CD4-positive, CD25-positive, alpha-beta regulatory T cell (primary cell): Measurements from ENCODE around the gene KIF26B. TPM values are rescaled to one million over a fixed set of nuclear protein-coding genes. Genes with fewer than 3 reads are reported as not detected.

Experiments used
- ATAC-seq, 2 donors: fragments of 150-1000 bp; cut with Tn5 transposase; one replicate each; pipeline ENCODE4 v1.10.0; 2021; ENCODE audit warnings: low read depth in 2 of 2, moderate number of reproducible peaks in 2 of 2, moderate library complexity in 1 of 2
- DNase-seq, 3 donors: peaks; one replicate each; pipeline versions ENCODE4 v3.0.0 to v3.0.0-alpha.2; 2012 to 2022; ENCODE audit warnings: mixed read lengths in 1 of 3
- H3K27ac ChIP-seq: one replicate; pipeline ENCODE4 v1.7.0; 2013; ENCODE audit warnings: mild to moderate bottlenecking, low read length; ENCODE audit not compliant: insufficient read depth, poor library complexity, severe bottlenecking
- H3K27me3 ChIP-seq: one replicate; pipeline ENCODE4 v1.7.0; 2013; ENCODE audit warnings: low read length; ENCODE audit not compliant: control insufficient read depth, insufficient read depth
- H3K36me3 ChIP-seq: one replicate; pipeline ENCODE4 v1.7.0; 2013; ENCODE audit warnings: mild to moderate bottlenecking, low read length, moderate library complexity; ENCODE audit not compliant: control insufficient read depth, insufficient read depth
- H3K4me1 ChIP-seq: 2 replicates; pipeline ENCODE4 v1.7.0; 2013; ENCODE audit warnings: mild to moderate bottlenecking, low read length; ENCODE audit not compliant: insufficient read depth, control insufficient read depth, poor library complexity, severe bottlenecking
- H3K4me3 ChIP-seq: one replicate; pipeline ENCODE4 v1.7.0; 2013; ENCODE audit warnings: low read depth, mild to moderate bottlenecking, low read length, moderate library complexity
- H3K9me3 ChIP-seq, 2 experiments: 1 replicate in 1 of 2; 2 replicates in 1 of 2; pipeline ENCODE4 v1.7.0; 2013; ENCODE audit warnings: low read length in 2 of 2, mild to moderate bottlenecking in 1 of 2, moderate library complexity in 1 of 2; ENCODE audit not compliant: control insufficient read depth in 2 of 2
- H3K27ac Mint-ChIP-seq, 3 donors: one replicate each; pipeline ENCODE4 v1.8.0; 2020 to 2022; ENCODE audit warnings: mild to moderate bottlenecking in 3 of 3, mixed read lengths in 3 of 3, moderate library complexity in 2 of 3
- H3K27me3 Mint-ChIP-seq: one replicate; pipeline ENCODE4 v1.8.0; 2022; ENCODE audit warnings: mild to moderate bottlenecking, mixed read lengths
- H3K36me3 Mint-ChIP-seq: one replicate; pipeline ENCODE4 v1.8.0; 2020; ENCODE audit warnings: mixed read lengths
- H3K4me1 Mint-ChIP-seq, 4 donors: one replicate each; pipeline ENCODE4 v1.8.0; 2020 to 2022; ENCODE audit warnings: mixed read lengths in 4 of 4, mild to moderate bottlenecking in 1 of 4
- H3K4me3 Mint-ChIP-seq, 4 donors: one replicate each; pipeline ENCODE4 v1.8.0; 2020 to 2022; ENCODE audit warnings: mild to moderate bottlenecking in 4 of 4, mixed read lengths in 4 of 4, moderate library complexity in 3 of 4
- H3K9me3 Mint-ChIP-seq, 7 donors: one replicate each; pipeline ENCODE4 v1.8.0; 2020 to 2022; ENCODE audit warnings: mixed read lengths in 7 of 7, mild to moderate bottlenecking in 3 of 7, moderate library complexity in 2 of 7
- polyA plus RNA-seq, 4 donors: library from polyadenylated mRNA; unstranded; fragments of 300-500 nt; fragmentation: Illumina TruSeq; gene quantifications; one replicate each; pipeline ENCODE4 v1.2.3, GENCODE V29; 2021
- total RNA-seq: library from RNA; stranded (reverse); gene quantifications from one replicate; pipeline ENCODE4 v1.2.3, GENCODE V29; 2022

The KIF26B gene
- total and polyA plus RNA-seq, 5 donors from 2014 or later: not detected

DNA sequence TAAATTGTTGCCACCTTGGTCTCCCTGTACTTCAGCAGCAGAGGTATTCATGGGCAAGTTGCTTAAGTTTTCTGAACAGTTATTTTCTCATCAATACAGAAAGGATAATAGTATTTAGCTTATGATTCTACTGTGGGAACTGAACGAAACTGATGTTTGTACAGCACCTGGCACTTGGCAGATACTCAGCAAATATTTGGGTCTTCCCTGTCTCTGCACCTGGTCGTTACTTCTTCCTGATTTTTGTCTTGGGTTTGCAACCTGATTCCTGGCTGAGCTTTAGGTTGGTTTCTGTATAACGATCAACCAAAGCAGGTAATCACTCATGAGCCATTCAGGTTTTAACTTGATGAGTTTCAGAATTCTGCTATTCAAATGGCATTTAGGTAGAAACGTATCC lies 490.6 kb downstream of the KIF26B start:
- Mint-ChIP-seq H3K9me3 (peaks cover 0 to 23% (median 6%) of the 10 kb centered on the region in 7 donors), H3K27ac (peak overlapping the region in 1 of 3 donors; percentile 8), H3K36me3 (no peaks in the 10 kb centered on the region), H3K27me3 (peaks cover 9% of the 10 kb centered on the region), H3K4me1 (peaks cover 0 to 6% (median 0%) of the 10 kb centered on the region in 4 donors), H3K4me3 (no peak overlapping the region)
- DNase-seq (no peak), ATAC-seq (no peak)
- no peaks in the 10 kb centered on the region for H3K4me1 ChIP-seq
- no peaks in the 10 kb centered on the region for H3K36me3 ChIP-seq
- no peak overlapping the region for H3K4me3 ChIP-seq
- H3K9me3 ChIP-seq: peaks cover 17 to 18% of the 10 kb centered on the region in 2 experiments
- H3K27ac ChIP-seq: no peak overlapping the region
- peaks cover 2% of the 10 kb centered on the region for H3K27me3 ChIP-seq

- H3K4me3 Mint-ChIP-seq: no peak overlapping the region
- no peaks in the 10 kb centered on the region for H3K36me3 Mint-ChIP-seq
- H3K27me3 Mint-ChIP-seq: peaks cover 11% of the 10 kb centered on the region
- peaks cover 2% of the 10 kb centered on the region for H3K27me3 ChIP-seq
- no peaks in the 10 kb centered on the region for H3K4me1 ChIP-seq
- H3K36me3 ChIP-seq: no peaks in the 10 kb centered on the region
- DNase-seq: no peak
- no peak overlapping the region for H3K27ac ChIP-seq
- H3K9me3 Mint-ChIP-seq: peaks cover 0 to 20% (median 6%) of the 10 kb centered on the region in 7 donors
- no peak for ATAC-seq
- peak overlapping the region in 1 of 3 donors; percentile 8 for H3K27ac Mint-ChIP-seq
- H3K4me3 ChIP-seq: no peak overlapping the region
- peaks cover 13 to 15% of the 10 kb centered on the region in 2 experiments for H3K9me3 ChIP-seq
- H3K4me1 Mint-ChIP-seq: peaks cover 0 to 6% (median 0%) of the 10 kb centered on the region in 4 donors
These were observed 491.1 kb downstream of the KIF26B start for GRCh38 chr1:245645894-245646293.

GRCh38 chr1:245648749-245649522 lies 494.2 kb downstream of the KIF26B start:
- Mint-ChIP-seq H3K9me3 (peaks cover 0 to 4% (median 0%) of the 10 kb centered on the region in 7 donors), H3K27me3 (peaks cover 13% of the 10 kb centered on the region), H3K36me3 (no peaks in the 10 kb centered on the region), H3K4me3 (peak overlapping the region in 1 of 4 donors; percentile 68), H3K4me1 (peaks cover 0 to 6% (median 0%) of the 10 kb centered on the region in 4 donors), H3K27ac (peak overlapping the region in 1 of 3 donors; percentile 62)
- Histone ChIP-seq H3K27ac (no peak overlapping the region), H3K4me3 (no peak overlapping the region), H3K27me3 (peaks cover 2% of the 10 kb centered on the region), H3K36me3 (no peaks in the 10 kb centered on the region), H3K4me1 (no peaks in the 10 kb centered on the region), H3K9me3 (no peaks in the 10 kb centered on the region)
- ATAC-seq (no peak), DNase-seq (no peak)

GRCh38 chr1:245649666-245650065 lies 494.9 kb downstream of the KIF26B start:
- Histone ChIP-seq H3K9me3 (no peaks in the 10 kb centered on the region), H3K27ac (no peak overlapping the region), H3K4me1 (no peaks in the 10 kb centered on the region), H3K4me3 (no peak overlapping the region), H3K36me3 (no peaks in the 10 kb centered on the region), H3K27me3 (peaks cover 2% of the 10 kb centered on the region)
- DNase-seq (no peak), ATAC-seq (no peak)
- Mint-ChIP-seq H3K36me3 (no peaks in the 10 kb centered on the region), H3K4me1 (peaks cover 0 to 6% (median 0%) of the 10 kb centered on the region in 4 donors), H3K9me3 (peaks cover 0 to 4% (median 0%) of the 10 kb centered on the region in 7 donors), H3K27me3 (peaks cover 13% of the 10 kb centered on the region), H3K27ac (peak overlapping the region in 1 of 3 donors; percentile 27), H3K4me3 (no peak overlapping the region)

GRCh38 chr1:245650441-245650960 lies 495.7 kb downstream of the KIF26B start:
- DNase-seq (no peak), ATAC-seq (no peak)
- no peaks in the 10 kb centered on the region for H3K36me3 ChIP-seq
- no peaks in the 10 kb centered on the region for H3K4me1 ChIP-seq
- H3K27ac Mint-ChIP-seq: no peak overlapping the region
- H3K9me3 Mint-ChIP-seq: peaks cover 0 to 3% (median 0%) of the 10 kb centered on the region in 7 donors
- peaks cover 0 to 6% (median 0%) of the 10 kb centered on the region in 4 donors for H3K4me1 Mint-ChIP-seq
- no peaks in the 10 kb centered on the region for H3K9me3 ChIP-seq
- H3K27me3 ChIP-seq: peaks cover 2% of the 10 kb centered on the region
- no peak overlapping the region for H3K4me3 Mint-ChIP-seq
- no peaks in the 10 kb centered on the region for H3K36me3 Mint-ChIP-seq
- H3K4me3 ChIP-seq: no peak overlapping the region
- H3K27ac ChIP-seq: no peak overlapping the region
- peaks cover 13% of the 10 kb centered on the region for H3K27me3 Mint-ChIP-seq

DNA sequence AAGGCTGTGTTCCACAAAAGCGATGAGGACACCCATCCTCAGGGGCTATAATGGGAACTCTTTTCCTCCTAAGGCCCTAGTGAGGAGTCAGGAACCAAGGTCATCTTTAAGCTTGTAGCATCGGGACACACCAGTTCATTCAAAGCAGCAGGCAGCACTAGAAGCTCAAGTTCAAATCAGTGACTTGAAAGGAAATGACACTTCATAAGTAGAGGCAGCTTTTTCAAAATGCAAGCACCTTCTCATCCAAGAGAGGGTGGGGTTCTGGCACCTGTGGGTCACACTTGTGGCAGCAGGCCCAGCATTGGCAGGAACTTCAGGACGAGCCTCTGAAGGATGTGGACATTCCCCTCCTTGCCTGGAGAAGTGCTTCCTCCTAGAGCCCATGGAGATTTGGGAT lies 496.3 kb downstream of the KIF26B start:
- Histone ChIP-seq H3K4me3 (no peak overlapping the region), H3K27ac (no peak overlapping the region), H3K4me1 (no peaks in the 10 kb centered on the region), H3K27me3 (peaks cover 2% of the 10 kb centered on the region), H3K9me3 (no peaks in the 10 kb centered on the region), H3K36me3 (no peaks in the 10 kb centered on the region)
- Mint-ChIP-seq H3K36me3 (no peaks in the 10 kb centered on the region), H3K9me3 (peaks cover 0 to 3% (median 0%) of the 10 kb centered on the region in 7 donors), H3K27ac (no peak overlapping the region), H3K4me3 (no peak overlapping the region), H3K27me3 (peaks cover 9% of the 10 kb centered on the region), H3K4me1 (peaks cover 0 to 6% (median 0%) of the 10 kb centered on the region in 4 donors)
- no peak for ATAC-seq
- DNase-seq: no peak

GRCh38 chr1:245652116-245652515 lies 497.3 kb downstream of the KIF26B start:
- DNase-seq: no peak
- Mint-ChIP-seq H3K4me1 (peaks cover 0 to 6% (median 0%) of the 10 kb centered on the region in 4 donors), H3K27ac (peak overlapping the region in 1 of 3 donors; percentile 48), H3K4me3 (no peak overlapping the region), H3K36me3 (no peaks in the 10 kb centered on the region), H3K9me3 (peaks cover 0 to 3% (median 0%) of the 10 kb centered on the region in 7 donors), H3K27me3 (peaks cover 9% of the 10 kb centered on the region)
- no peak overlapping the region for H3K27ac ChIP-seq
- no peak overlapping the region for H3K4me3 ChIP-seq
- no peak for ATAC-seq
- no peaks in the 10 kb centered on the region for H3K4me1 ChIP-seq
- H3K27me3 ChIP-seq: peaks cover 2% of the 10 kb centered on the region
- no peaks in the 10 kb centered on the region for H3K9me3 ChIP-seq
- no peaks in the 10 kb centered on the region for H3K36me3 ChIP-seq
